SIG-M5 (cell line): Measurements from ENCODE around the gene TMEM204.

ENCODE experiments used
- DNase-seq: peaks from one replicate; lab custom pipeline; 2025; lab: John Stamatoyannopoulos, UW

The TMEM204 gene

DNA sequence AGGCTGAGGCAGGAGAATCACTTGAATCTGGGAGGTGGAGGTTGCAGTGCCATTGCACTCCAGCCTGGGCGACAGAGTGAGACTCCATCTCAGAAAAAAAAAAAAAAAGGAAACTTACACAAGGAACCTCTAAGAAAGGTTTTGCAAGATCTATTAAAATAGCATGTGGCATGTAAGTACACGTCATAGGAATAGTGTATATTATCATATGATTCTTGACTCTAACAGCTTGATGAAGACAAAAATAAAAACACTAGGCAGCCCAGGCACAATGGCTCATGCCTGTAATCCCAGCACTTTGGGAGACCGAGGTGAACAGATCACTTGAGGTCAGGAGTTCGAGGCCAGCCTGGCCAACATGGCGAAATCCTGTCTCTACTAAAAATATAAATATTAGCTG, 62.0 kb downstream of the TMEM204 start:
- peak; percentile 21 for DNase-seq

DNA sequence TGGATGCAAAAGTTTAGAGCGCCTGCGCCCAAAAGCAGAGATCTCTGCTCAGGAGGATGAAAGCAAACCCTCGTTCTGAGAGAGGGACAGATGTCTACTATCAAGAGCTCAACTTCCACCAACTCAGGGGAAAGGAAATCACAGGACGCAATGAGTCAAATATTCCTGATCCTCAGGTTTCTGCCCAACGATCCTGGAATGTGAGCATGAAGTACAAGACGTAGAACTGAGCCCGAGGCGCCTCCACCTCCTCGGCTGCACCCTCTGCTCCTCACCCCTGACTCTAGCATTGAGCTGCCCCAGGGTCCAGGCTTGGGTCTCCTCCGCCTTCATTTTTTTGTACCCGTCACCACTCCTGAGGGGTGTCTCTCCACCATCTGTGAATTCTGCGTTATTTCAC, 63.0 kb downstream of the TMEM204 start:
- DNase-seq, result no peak

DNA sequence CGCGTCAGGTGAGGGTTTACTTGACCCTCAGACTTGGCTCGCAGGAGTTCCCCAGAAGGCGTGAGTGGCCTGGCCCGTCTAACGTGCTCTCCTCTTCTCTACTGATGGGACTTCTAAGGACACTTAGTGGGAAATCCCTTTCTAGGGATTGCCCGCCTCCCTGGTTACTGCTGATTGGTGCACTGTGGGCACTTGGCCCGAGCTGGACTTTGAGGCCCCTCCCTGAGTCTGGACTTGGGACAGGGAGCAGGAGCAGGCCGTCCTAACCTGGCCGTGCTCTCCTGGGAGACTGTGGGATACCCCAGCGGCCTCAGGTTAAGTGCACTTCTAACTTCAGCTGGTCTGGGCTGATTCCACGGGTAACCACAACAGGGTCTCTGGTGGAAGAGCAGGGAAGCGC, 63.7 kb downstream of the TMEM204 start:
- no peak for DNase-seq

DNA sequence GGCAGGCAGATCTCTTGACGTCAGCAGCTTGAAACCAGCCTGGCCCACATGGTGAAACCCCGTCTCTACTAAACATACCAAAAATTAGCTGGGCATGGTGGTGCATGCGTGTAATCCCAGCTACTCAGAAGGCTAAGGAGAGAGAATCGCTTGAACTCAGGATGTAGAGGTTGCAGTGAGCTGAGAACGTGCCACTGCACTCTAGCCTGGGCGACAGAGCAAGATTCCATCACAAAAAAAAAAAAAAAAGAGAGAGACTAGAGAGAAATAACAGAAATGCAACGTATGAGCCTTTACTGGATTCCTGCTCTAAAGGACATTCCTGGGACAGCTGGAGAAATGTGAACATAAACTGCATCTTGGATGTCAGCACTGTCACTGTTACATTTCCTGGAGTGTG, 67.6 kb downstream of the TMEM204 start:
- DNase-seq, result no peak

DNA sequence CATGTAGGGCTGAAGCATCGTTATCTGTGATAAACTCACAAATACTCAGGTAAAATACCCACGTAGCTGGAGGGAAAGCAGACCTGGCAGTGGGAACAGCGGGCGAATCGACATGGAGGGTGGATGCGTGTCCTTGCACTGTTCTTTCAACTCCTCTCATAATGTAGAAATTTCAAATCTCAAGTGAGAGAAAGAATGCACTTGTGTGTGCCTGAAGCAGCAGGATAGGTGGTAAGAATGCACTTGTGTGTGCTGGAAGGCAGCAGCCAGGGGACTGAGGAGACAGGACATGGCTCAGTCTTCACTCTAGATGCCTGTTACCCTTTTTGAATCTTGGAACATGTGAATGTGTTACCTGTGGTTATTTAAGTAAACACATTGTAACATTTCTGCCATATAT, 68.0 kb downstream of the TMEM204 start:
- no peak for DNase-seq

DNA sequence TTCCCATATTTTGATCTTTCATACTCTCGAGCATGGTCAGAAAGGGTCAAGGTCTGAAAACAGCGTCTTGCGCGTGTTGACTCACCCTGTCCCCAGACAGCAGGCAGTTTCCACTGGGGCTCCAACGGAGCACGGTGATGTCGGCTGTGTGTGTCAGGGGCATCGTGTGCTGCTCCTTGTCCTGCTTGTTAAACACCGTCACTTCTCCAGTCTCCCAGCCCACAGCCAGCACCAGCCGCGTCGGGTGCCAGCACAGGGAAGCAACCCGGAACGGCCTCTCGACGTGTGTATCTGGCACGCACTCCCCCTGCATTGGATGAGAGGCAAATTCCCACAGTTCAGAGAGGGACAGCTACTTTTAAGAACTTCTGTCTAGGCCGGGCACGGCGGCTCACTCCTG, 68.8 kb downstream of the TMEM204 start:
- no peak for DNase-seq
